HL-60/S4 treated with phorbol 12-myristate 13-acetate at 8.2 ng/mL for 4 days and 3 days (cell line): ENCODE measurements around the gene DHH.
"Not testable (repeated sequence)": the region's sequence is repeated elsewhere in the genome, so short reads cannot be mapped to it uniquely, and the experiment has no call there.

ENCODE experiments used
- in situ Hi-C: fragments of 300-500 bp; cut with MboI; formaldehyde crosslinking; loops from 2 replicates; pipeline ENCODE4 v1.15.0; 2022; ENCODE audit warnings: low sequenced_read_pairs

DHH gene

DNA sequence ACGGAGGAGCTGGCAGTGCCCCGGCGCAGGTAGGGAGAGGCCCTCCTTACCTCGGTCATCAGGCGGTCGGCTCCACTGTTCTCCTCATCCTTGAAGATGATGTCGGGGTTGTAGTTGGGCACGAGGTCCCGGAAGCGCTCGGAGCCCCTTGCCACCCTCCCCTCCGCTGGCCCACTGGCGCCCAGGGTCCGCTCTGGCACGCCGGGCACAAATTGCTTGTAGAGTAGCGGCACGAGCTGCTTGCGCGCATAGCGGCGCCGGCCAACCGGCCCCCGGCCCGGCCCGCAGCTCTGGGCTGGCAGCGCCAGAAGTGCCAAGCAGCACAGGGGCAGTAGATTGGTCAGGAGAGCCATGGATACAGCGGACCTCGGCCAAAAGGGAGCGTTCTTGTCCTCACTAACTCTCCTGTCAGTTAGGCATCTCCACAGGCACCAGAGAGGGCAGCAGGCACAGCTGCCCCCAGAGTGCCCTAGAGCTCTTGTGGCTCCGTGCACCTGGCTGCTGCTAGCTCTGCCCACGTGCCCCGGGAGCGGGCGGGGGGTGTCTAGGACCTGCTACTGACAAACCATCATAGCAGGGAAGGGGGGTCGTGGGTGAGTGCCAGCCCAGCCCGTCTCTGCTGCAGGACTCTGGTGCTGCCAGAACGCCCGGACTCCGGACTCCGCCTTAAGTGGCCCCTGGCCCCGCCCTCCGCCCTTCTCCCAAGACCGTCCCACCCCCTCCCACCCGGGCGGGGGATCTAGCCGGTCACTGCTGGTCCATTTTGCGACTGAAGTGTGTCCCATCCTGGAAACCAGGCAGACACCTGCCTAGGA lies at the start of gene DHH:
DHH (minus strand) TSS at position 642 of the 815 bp plus-strand sequence; CDS start at position 353, 289 bp downstream.
- in situ Hi-C loops = no loop called here

DNA sequence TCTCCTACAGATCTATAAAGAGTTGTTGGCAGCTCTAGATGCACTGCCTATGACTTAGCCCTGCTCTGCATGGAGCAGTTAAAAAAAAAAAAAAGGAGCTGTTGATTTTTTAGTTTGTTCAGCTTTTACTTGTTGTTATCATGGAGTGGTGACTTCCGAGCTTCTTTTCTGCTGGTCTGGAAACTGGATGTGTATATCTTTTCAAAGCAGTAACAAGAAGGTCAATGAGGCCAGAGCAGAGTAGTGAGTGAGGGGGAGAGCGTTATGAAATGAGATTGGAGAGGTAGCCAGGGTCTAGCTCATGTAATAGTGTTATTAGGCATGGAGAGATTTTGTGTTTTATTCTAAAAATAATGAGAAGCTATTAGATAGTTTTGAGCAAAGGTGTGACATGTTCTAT lies 49.8 kb upstream of the DHH start:
- in situ Hi-C loops = no loop called here

DNA sequence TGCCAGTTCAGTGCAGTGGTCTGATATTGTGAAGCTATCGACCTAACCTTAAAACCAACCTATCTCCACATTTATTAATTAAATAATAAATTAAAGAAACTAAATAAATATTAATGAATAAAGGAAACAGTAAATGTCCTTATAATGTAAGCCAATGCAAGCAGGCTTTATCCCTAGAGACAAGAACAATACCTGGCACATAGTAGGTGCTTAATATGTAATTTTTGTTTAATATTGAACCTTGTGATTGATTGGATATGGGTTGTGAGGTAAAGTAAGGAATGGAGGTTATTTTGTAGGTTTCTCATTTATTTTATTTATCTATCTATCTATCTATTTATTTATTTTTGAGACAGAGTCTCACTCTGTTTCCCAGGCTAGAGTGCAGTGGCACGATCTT lies 44.4 kb upstream of the DHH start:
- in situ Hi-C loops = no loop called here

DNA sequence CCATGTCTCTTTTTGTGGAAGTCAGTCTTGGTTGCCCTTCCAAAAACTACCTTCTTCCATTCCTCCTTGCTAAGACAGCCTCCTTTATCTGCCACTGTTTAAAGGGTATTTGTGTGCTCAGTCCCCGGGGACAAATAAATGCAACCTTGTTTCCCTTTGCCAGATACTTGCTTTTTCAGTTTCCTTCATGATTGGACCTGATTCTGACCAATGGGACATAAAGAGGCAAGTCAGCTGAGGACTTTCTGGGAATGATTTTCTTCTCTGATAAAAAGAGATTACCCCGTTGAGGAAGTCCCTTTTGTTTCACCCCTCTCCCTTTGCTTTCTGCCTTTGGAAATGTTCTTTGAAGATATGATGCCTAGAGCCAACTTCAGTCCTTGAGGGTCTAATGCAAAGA lies 44.0 kb upstream of the DHH start:
- in situ Hi-C loops = no loop called here

DNA sequence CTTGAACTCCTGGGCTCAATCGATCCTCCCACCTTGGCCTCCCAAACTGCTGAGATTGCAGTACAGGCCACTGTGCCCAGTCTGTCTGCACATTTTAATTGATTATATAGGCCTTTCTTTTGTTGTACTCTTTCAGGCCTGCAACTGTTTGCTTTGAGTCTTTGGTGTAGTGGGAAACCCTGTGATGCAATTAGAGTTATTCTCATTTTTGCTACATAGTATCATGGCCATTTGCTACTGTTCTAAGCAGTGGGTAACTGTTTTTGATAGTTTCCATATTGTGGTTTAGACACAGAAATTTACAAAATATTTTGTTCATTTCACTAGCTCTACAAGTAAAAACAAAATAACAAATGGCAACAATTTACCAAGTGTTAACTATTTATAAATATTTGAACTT lies 42.9 kb upstream of the DHH start:
- in situ Hi-C loops = no loop called here

DNA sequence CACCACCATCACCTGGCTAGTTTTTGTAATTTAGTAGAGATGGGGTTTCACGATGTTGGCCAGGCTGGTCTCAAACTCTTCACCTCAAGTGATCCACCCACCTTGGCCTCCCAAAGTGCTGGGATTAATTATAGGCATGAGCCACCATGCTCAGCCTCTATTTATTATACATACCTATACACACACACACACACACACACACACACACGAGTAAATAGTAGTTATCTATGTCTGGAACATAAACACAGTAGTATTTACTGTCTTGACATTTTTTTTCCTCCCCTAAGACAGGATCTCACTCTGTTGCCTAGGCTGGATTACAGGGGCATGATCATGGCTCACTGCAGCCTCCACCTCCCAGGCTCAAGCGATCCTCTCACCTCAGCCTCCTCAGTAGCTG lies 42.4 kb upstream of the DHH start:
- in situ Hi-C loops = not testable (repeated sequence)

DNA sequence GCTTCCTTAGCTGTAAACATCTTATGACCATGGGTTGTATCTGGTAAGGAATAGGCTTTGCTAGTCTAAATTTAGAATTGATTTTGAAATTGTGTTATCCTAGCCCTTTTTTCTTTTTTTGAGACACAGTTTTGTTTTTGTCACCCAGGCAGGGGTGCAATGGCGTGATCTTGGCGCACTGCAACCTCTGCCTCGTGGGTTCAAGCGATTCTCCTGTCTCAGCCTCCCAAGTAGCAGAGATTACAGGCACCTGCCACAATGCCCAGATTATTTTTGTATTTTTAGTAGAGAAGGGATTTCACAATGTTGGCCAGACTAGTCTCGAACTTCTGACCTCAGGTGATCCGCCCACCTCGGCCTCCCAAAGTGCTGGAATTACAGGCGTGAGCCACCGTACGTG lies 39.0 kb upstream of the DHH start:
- in situ Hi-C loops = no loop called here

DNA sequence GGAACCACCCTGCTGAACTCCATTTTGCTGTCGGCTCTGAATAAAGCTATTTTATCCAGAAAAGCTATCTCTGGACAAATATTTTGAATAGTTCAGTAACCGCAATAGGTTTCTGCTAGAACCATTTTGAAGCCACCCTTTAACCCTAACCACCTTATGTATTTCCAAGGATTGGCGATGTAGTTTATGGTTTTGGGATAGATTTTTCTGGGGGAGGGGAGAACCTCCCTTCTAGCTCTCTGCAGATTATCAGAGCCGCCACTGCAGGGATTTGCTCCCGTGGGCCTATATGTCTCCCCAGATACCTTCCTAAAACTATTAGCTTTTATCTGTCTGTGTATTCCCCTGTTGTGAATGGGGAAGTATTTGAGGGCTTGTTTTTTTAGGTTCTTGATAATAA lies 38.4 kb upstream of the DHH start:
- in situ Hi-C loops = no loop called here

DNA sequence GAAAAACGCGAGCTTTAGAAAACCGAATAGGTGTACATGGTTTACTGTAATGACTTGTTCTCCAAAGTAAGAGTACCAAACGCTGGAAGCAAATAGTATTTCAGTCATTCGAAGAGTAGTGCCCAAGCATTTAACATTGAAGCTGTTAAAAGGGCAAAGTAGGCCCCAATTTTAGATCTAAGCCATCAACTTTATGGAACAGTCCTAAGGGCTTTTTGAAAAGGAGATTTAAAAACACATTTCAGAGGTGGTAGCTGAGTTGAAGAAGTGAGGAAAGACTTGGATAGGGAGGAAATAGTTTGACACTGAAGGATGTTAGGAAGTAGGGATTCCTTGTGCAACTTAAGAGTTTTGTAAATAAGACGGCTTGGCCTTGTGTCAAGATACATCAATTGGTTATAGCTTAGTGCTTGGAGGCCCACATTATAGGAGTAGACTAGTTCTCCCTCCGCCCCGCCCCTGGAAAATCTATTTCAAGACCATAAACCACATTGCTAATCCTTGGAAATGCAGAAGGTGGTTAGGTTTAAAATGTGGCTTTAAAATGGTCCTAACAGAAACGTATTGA lies 37.4 kb upstream of the DHH start:
- in situ Hi-C loops = no loop called here

DNA sequence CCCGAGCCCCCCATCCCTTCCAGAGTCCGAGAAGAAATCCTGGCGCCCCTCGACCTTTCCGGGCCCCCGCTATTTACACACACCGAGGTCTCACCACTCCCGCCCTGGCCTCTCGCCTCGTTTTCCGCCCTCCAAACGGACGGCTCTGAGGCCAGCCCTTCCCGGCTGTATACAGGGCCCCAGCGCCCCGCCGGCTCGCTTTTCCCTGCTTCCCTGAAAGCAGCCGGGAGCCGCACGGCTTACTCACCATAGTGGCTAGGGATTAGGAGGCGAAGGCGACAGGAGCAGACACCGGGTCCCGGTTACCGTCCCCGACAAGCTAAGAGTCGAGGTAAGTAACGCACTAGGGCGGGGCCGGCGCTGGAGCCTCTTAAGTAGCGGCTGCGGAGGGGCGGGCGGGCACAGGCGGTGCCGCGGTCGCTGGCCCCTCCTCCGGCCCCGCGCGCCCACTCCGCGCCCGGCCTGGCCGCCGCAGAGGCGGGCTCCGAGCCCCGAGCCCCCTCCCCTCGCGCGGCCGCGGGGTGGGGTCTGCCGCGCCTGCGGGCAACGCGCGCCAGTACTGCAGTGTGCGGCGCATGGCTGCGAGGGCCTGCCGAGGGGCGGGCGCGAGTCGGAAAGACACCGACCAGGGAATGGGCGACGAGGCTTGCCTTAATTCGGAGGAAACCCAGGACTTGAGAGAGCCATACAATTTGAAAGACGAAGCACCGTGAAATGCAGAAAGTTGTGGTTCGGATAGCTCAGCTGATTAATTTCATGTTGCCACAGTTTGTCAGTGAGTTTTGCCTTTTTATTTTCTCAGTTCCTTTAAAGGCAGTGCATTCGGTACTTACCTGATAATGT lies 36.7 kb upstream of the DHH start, which contains the start of gene TUBA1B:
TUBA1B (minus strand) TSS at position 345 of the 843 bp plus-strand sequence; CDS start at position 250, 95 bp downstream.
- in situ Hi-C loops = no loop called here

DNA sequence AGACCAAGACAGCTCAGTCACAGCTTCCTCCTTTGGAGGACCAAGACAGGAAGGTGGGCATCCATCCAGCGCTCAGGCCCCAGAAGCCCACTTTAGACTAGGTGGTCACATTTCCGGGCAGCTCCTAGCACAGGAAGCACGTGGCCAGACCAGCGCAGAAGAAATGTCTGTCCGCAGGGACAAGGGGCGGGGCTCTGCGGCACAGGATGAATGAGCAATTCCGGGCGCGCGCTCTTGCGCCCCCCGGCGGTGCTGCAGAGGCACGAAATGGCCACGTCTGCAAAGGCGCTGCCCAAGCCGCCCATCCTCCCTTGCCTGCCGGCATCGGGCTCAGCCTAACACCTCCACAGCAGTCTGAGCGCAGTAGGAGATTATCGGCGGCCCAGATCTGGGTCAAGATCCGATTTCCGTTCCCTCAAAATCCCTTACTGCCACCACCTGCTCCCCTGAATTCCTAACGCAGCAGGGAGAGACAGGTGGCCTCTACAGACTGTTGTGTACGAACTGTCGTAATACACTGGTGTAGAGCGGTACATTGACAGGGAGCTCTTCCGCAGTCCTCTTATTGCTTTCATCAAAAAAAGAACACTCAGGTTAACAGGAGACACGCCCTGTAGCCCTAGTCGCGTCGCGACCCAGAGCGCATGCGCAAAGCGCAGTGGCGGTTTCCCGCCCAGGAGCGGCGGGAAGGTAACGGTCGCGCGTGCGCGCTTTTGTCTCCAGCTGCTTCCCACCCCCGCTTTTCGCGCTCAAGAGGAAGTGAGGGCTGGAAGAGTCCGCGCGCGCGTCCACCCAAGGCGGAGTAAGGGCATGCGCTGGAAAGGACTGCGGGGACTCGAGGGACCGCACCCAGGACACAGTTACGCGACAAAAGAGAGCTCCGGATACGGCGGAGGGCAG lies 35.8 kb upstream of the DHH start:
- in situ Hi-C loops = no loop called here

DNA sequence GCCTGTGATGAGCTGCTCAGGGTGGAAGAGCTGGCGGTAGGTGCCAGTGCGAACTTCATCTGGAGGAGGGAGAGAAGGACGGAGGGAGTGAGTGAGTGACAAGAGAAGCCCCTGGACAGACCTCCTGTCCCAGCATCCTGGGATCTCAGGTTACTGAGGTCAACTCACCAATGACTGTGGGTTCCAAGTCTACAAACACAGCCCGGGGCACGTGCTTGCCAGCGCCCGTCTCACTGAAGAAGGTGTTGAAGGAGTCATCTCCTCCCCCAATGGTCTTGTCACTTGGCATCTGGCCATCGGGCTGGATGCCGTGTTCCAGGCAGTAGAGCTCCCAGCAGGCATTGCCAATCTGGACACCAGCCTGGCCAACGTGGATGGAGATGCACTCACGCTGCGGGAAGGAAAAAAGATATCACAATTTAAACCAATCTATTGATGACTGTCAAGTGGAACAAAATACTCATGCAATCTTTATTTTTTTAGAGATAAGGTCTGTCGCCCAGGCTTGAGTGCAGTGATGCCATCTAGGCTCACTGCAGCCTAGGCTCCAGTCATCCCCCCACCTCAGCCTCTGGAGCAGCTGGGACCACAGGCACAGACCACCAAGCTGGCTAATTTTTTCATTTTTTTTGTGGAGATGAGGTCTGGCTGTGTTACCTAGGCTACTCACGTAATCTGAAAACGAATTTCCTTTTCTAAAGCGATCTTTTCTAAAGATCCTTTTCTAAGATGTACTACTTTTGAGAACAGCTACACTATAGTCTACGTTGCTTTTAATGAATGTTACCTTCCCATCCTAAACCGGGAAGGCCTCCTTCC lies 34.9 kb upstream of the DHH start:
- in situ Hi-C loops = no loop called here

DNA sequence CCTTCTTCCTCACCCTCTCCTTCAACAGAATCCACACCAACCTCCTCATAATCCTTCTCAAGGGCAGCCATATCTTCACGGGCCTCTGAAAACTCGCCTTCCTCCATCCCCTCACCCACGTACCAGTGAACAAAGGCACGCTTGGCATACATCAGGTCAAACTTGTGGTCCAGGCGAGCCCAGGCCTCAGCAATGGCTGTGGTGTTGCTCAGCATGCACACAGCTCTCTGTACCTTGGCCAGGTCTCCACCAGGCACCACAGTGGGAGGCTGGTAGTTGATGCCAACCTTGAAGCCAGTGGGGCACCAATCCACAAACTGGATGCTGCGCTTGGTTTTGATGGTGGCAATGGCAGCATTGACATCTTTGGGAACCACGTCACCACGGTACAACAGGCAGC lies 33.4 kb upstream of the DHH start:
- in situ Hi-C loops = not testable (repeated sequence)

DNA sequence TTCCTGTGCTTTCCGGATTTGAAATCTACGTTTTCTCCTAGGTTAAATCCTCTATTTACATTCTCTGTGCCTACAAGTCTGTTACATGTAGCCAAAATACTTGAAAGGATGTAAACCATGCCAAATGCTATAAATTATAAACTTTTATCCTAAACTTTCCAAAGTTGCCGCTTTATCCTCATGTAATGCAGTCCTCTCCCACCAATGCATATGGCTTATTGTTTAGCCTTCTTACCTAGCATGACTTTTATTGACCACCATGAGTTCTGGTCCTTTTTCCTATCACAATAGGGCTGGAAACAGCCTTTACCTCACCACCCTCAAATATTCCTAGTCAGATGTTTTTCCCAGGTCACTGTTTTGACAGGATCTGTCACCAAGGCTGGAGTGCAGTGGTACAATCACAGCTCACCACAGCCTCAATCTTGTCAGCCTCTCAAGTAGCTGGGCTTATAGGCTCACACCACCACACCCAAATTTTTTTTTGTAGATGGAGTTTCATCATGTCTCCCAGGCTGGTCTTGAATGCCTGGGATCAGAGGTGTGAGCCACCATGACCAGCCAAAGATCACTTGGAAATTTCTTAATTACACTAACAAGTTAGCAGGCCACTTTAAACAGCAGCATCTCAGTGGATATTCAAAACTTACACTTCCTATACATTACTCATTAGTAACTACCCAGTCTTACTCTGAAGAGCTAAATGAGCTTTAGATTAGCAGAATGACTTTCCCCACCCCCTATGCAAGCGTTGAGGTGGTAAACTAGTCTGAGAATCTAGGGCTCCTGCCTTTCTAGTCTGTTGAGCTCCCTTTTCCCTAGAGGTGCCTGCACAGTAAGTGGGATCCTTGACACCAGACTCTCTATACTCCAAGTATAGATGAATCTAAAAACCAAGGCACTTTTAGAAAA lies 32.5 kb upstream of the DHH start:
- in situ Hi-C loops = no loop called here

DNA sequence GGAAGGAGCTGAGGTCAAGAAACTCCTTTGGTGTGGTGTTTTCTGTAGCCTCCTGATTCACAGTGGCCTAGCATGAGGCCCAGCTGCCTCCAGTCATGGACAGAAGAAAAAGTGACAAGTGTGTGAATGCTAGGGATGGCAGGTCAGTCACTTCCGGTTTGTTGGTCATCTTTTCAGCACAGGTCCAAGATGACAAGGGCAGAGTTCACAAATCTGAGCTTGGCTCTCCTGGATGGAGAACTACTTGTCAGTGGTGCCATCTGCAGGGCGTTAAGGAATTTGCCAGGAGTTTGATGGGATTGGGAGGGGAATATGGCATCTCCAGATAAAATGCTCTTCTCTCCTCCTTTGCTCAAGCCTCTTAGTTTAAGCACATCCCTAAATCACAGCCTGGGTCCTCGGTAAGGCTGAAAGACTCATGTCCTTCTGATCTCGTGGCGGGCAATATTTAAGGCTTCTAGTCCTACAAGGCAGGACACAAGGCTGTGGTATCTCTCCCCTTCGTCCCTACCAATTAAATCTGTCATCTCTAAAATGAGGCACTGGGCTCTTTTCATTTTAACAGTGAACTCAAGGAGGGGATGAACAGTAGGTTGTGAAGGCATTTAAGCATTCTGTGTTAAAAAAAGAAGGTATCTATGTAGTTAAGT lies 26.6 kb upstream of the DHH start:
- in situ Hi-C loops = no loop called here

DNA sequence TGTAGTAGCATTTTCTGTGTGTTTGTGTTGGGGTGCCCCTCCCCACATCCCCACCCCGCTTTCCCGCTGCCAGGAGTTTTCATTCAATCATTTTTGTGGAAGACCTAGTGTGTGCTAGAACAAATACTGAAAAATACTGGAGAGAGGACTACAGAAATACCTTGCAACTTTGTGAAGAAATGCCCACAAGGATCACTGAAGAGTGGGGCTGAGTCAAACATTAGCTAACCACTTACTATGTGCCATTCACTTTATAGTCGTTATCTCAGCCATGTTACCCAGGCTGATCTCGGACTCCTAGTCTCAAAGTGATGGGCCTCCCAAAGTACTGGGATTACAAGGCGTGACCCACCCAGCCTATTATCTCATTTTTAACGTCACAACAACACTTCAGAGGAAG lies 16.6 kb upstream of the DHH start:
- in situ Hi-C loops = no loop called here

DNA sequence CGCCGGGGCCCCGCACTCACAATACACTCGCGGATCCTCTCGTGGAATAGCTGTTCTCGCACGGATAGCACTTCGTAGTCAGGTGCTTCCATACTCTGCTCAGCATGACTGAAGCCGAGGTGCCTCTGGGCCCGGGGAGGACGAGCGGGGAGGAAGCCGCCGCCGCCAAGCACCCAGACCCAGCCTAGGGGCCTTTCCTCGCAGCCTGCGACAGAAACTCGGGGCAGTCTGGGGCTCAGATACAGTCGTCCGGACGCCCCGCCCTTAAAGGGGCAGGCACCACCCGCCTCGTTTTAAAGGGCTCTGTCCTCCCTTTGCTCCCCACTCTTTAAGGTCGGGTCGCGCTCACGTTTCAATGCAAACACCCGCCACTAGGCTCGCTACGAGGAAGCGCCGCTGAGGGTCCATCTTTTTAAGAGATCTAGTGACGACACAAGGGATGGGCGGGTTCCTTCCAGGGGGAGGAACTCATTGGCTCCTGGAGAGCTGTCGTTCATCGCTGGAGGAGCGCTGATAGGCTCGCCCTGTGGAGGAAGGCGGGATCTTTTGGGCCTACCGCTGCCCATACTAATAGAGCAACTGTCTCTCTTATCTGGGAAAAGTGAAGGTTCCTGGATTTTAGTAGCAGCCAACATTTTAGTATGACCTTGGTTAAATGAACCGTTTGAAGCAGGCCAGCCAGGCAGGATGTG lies 16.0 kb upstream of the DHH start, which contains the start of gene LMBR1L:
LMBR1L (minus strand) TSS at position 384 of the 692 bp plus-strand sequence; CDS start at position 92, 292 bp downstream.
- in situ Hi-C loops = no loop called here
